IPS-11a (cell line): ENCODE results near the gene GPC5.

ENCODE experiments used
- H3K4me3 ChIP-seq: one replicate; pipeline ENCODE4 v1.5.1; 2013; ENCODE audit warnings: low read depth, low read length, control low read depth

Gene GPC5

GRCh38 chr13:92804346-92804745 is 1405.9 kb downstream of the GPC5 start:
- no peak overlapping the region for H3K4me3 ChIP-seq

- no peak overlapping the region for H3K4me3 ChIP-seq
These were observed 1406.5 kb downstream of the GPC5 start for GRCh38 chr13:92804926-92805325.

- no peak overlapping the region for H3K4me3 ChIP-seq
These were observed 1407.3 kb downstream of the GPC5 start for GRCh38 chr13:92805766-92806165.

GRCh38 chr13:92806215-92806614 is 1407.8 kb downstream of the GPC5 start:
- no peak overlapping the region for H3K4me3 ChIP-seq

GRCh38 chr13:92807353-92807752 is 1408.9 kb downstream of the GPC5 start:
- no peak overlapping the region for H3K4me3 ChIP-seq

GRCh38 chr13:92807966-92808365 is 1409.5 kb downstream of the GPC5 start:
- H3K4me3 ChIP-seq: no peak overlapping the region

GRCh38 chr13:92821324-92821723 is 1422.9 kb downstream of the GPC5 start:
- no peak overlapping the region for H3K4me3 ChIP-seq

GRCh38 chr13:92823059-92823458 is 1424.6 kb downstream of the GPC5 start:
- H3K4me3 ChIP-seq: no peak overlapping the region

- no peak overlapping the region for H3K4me3 ChIP-seq
These were observed 1427.6 kb downstream of the GPC5 start for GRCh38 chr13:92825938-92826596.

GRCh38 chr13:92827503-92827902 is 1429.1 kb downstream of the GPC5 start:
- H3K4me3 ChIP-seq: no peak overlapping the region

- H3K4me3 ChIP-seq: no peak overlapping the region
These were observed 1431.5 kb downstream of the GPC5 start for GRCh38 chr13:92829930-92830329.

GRCh38 chr13:92830821-92831220 is 1432.4 kb downstream of the GPC5 start:
- no peak overlapping the region for H3K4me3 ChIP-seq

GRCh38 chr13:92833071-92833470 is 1434.7 kb downstream of the GPC5 start:
- no peak overlapping the region for H3K4me3 ChIP-seq

GRCh38 chr13:92836171-92836570 is 1437.8 kb downstream of the GPC5 start:
- no peak overlapping the region for H3K4me3 ChIP-seq

- H3K4me3 ChIP-seq: no peak overlapping the region
These were observed 1440.4 kb downstream of the GPC5 start for GRCh38 chr13:92838786-92839185.

GRCh38 chr13:92842145-92842544 is 1443.7 kb downstream of the GPC5 start:
- no peak overlapping the region for H3K4me3 ChIP-seq

GRCh38 chr13:92843549-92843948 is 1445.1 kb downstream of the GPC5 start:
- H3K4me3 ChIP-seq: no peak overlapping the region

- no peak overlapping the region for H3K4me3 ChIP-seq
These were observed 1451.0 kb downstream of the GPC5 start for GRCh38 chr13:92849381-92849780.

GRCh38 chr13:92864584-92865284 is 1466.3 kb downstream of the GPC5 start:
- H3K4me3 ChIP-seq: no peak overlapping the region

GRCh38 chr13:92873029-92873428 is 1474.6 kb downstream of the GPC5 start:
- H3K4me3 ChIP-seq: no peak overlapping the region

GRCh38 chr13:92886535-92887077 is 1488.2 kb downstream of the GPC5 start:
- H3K4me3 ChIP-seq: no peak overlapping the region

GRCh38 chr13:92894447-92894846 is 1496.0 kb downstream of the GPC5 start:
- H3K4me3 ChIP-seq: no peak overlapping the region
